ENCODE measurements around the gene BEAN1. TPM values are rescaled to one million over a fixed set of nuclear protein-coding genes. Genes with fewer than 3 reads are reported as not detected.

Gene BEAN1
- total and polyA plus RNA-seq, 2 donors (not counting 1 experiment from before 2014, with no cell fraction given) = 0.07 TPM; not detected in 1

GRCh38 chr16:66437391-66437945 lies 10.4 kb downstream of the BEAN1 start:
- no peak overlapping the region for H3K9ac ChIP-seq (ENCODE audit: insufficient read depth, low read length)
- H3K4me2 ChIP-seq (ENCODE audit: extremely low read depth, insufficient read depth, low read length) = no peak overlapping the region
- H3K79me2 ChIP-seq (ENCODE audit: control insufficient read depth, insufficient read depth, low read length) = no peaks in the 10 kb centered on the region
- no peak for DNase-seq (ENCODE audit: low read depth in 2 of 2)
- no peak overlapping the region for H3K27ac ChIP-seq (ENCODE audit: insufficient read depth, low read length)
- H3K36me3 ChIP-seq (ENCODE audit: control insufficient read depth, insufficient read depth, low read length) = no peaks in the 10 kb centered on the region
- no peaks in the 10 kb centered on the region for H4K20me1 ChIP-seq (ENCODE audit: control insufficient read depth, extremely low read depth, insufficient read depth, low read length)
- TF ChIP-seq CTCF (conservative IDR thresholded peaks at IDR 0.05 in 1 of 2, IDR thresholded peaks at IDR 0.05 in 1 of 2; ENCODE audit: low read depth in 1 of 2, low read length in 2 of 2) (no peak), EZH2 (IDR thresholded peaks at IDR 0.05; ENCODE audit: low read length, missing control alignments) (no peak)
- no peak overlapping the region for H2AFZ ChIP-seq (ENCODE audit: low read length)
- no peaks in the 10 kb centered on the region for H3K4me1 ChIP-seq (ENCODE audit: control insufficient read depth, extremely low read depth, insufficient read depth, low read length)
- no peak overlapping the region for H3K4me3 ChIP-seq (replicated peaks in 1 of 4; ENCODE audit: control extremely low read depth in 1 of 4, insufficient read depth in 1 of 4, low read depth in 3 of 4, low read length in 4 of 4)
- H3K27me3 ChIP-seq (ENCODE audit: control insufficient read depth, insufficient read depth, low read length) = peaks cover under 1% of the 10 kb centered on the region
- no peaks in the 10 kb centered on the region for H3K9me3 ChIP-seq (ENCODE audit: control insufficient read depth, insufficient read depth, low read depth, low read length)

- no peaks in the 10 kb centered on the region for H3K79me2 ChIP-seq (ENCODE audit: control insufficient read depth, insufficient read depth, low read length)
- no peak overlapping the region for H3K27ac ChIP-seq (ENCODE audit: insufficient read depth, low read length)
- no peak for DNase-seq (ENCODE audit: low read depth in 2 of 2)
- no peak overlapping the region for H2AFZ ChIP-seq (ENCODE audit: low read length)
- no peaks in the 10 kb centered on the region for H3K27me3 ChIP-seq (ENCODE audit: control insufficient read depth, insufficient read depth, low read length)
- TF ChIP-seq EZH2 (IDR thresholded peaks at IDR 0.05; ENCODE audit: low read length, missing control alignments) (no peak), CTCF (conservative IDR thresholded peaks at IDR 0.05 in 1 of 2, IDR thresholded peaks at IDR 0.05 in 1 of 2; ENCODE audit: low read depth in 1 of 2, low read length in 2 of 2) (no peak)
- no peaks in the 10 kb centered on the region for H3K4me1 ChIP-seq (ENCODE audit: control insufficient read depth, extremely low read depth, insufficient read depth, low read length)
- no peaks in the 10 kb centered on the region for H3K36me3 ChIP-seq (ENCODE audit: control insufficient read depth, insufficient read depth, low read length)
- no peak overlapping the region for H3K4me2 ChIP-seq (ENCODE audit: extremely low read depth, insufficient read depth, low read length)
- no peaks in the 10 kb centered on the region for H3K9me3 ChIP-seq (ENCODE audit: control insufficient read depth, insufficient read depth, low read depth, low read length)
- H3K9ac ChIP-seq (ENCODE audit: insufficient read depth, low read length) = no peak overlapping the region
- no peak overlapping the region for H3K4me3 ChIP-seq (replicated peaks in 1 of 4; ENCODE audit: control extremely low read depth in 1 of 4, insufficient read depth in 1 of 4, low read depth in 3 of 4, low read length in 4 of 4)
- no peaks in the 10 kb centered on the region for H4K20me1 ChIP-seq (ENCODE audit: control insufficient read depth, extremely low read depth, insufficient read depth, low read length)
Measured at GRCh38 chr16:66438536-66438935, 11.4 kb downstream of the BEAN1 start.

DNA sequence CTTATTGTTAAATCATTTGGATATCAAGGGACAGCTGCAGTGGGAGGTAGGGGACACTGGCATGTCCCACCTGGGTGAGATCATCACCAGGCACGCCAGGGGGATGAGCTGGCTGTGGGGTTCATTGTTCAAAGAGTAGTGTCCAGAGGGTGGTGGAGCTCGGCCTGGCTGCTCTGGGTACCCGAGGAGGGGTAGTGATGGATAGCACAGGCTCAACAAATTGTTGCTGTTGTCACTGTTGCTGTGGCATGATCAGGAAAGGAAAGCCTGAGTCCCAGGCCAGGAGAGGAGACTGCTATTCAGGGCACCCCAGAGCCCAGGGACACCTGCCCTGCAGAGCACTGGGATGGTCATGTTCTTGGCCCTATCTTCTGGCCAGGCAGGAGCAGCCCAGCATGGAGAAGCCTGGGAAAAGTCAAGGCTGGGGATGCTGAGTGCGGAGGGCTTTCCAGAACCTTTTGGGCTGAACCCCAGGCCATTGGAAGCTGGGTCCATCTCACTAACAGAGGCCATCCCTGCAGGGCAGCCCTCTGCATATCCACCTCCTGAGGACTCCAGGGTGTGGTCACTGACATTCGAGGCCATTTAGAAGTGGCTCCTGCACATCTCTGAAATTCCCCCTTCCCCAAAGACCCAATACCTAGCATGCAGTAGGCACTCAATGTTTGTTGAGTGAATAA lies 12.1 kb downstream of the BEAN1 start:
- no peak overlapping the region for H3K9ac ChIP-seq (ENCODE audit: insufficient read depth, low read length)
- TF ChIP-seq EZH2 (IDR thresholded peaks at IDR 0.05; ENCODE audit: low read length, missing control alignments) (no peak), CTCF (conservative IDR thresholded peaks at IDR 0.05 in 1 of 2, IDR thresholded peaks at IDR 0.05 in 1 of 2; ENCODE audit: low read depth in 1 of 2, low read length in 2 of 2) (no peak)
- no peaks in the 10 kb centered on the region for H3K9me3 ChIP-seq (ENCODE audit: control insufficient read depth, insufficient read depth, low read depth, low read length)
- H3K79me2 ChIP-seq (ENCODE audit: control insufficient read depth, insufficient read depth, low read length) = no peaks in the 10 kb centered on the region
- H2AFZ ChIP-seq (ENCODE audit: low read length) = no peak overlapping the region
- DNase-seq (ENCODE audit: low read depth in 2 of 2) = no peak
- H3K4me2 ChIP-seq (ENCODE audit: extremely low read depth, insufficient read depth, low read length) = no peak overlapping the region
- H3K27me3 ChIP-seq (ENCODE audit: control insufficient read depth, insufficient read depth, low read length) = no peaks in the 10 kb centered on the region
- no peak overlapping the region for H3K4me3 ChIP-seq (replicated peaks in 1 of 4; ENCODE audit: control extremely low read depth in 1 of 4, insufficient read depth in 1 of 4, low read depth in 3 of 4, low read length in 4 of 4)
- no peaks in the 10 kb centered on the region for H3K36me3 ChIP-seq (ENCODE audit: control insufficient read depth, insufficient read depth, low read length)
- no peaks in the 10 kb centered on the region for H3K4me1 ChIP-seq (ENCODE audit: control insufficient read depth, extremely low read depth, insufficient read depth, low read length)
- no peaks in the 10 kb centered on the region for H4K20me1 ChIP-seq (ENCODE audit: control insufficient read depth, extremely low read depth, insufficient read depth, low read length)
- no peak overlapping the region for H3K27ac ChIP-seq (ENCODE audit: insufficient read depth, low read length)

All from fibroblast of lung (primary cell).